SK-MEL-5 (cell line): ENCODE results near the gene ZNF827. TPM values are rescaled to one million over a fixed set of nuclear protein-coding genes. Genes with fewer than 3 reads are reported as not detected.

Experiments
- DNase-seq: peaks from one replicate; pipeline ENCODE4 v3.0.0-alpha.2; 2016; ENCODE audit warnings: low read depth, low spot score
- in situ Hi-C: cut with HindIII; loops from 2 replicates; pipeline ENCODE4 v1.10.0; 2016; ENCODE audit warnings: low sequenced_read_pairs, high pct_unique_total_duplicates, low pct_unique_long_range_greater_than_20kb
- total RNA-seq: library from RNA; depleted of rRNA; stranded (reverse); fragments of >200 nt; shearing (Covaris generic); gene quantifications from 2 replicates; pipeline ENCODE4 v1.2.3, GENCODE V29; 2014

Gene ZNF827
- total RNA-seq, 1 experiment from 2014 or later: 5.8 TPM

- DNase-seq: no peak
- in situ Hi-C loops: no loop called here
Observed at GRCh38 chr4:145766273-145766672, 172.3 kb downstream of the ZNF827 start.

- in situ Hi-C loops: no loop called here
- DNase-seq: no peak
Observed at GRCh38 chr4:145763399-145763798, 175.2 kb downstream of the ZNF827 start.

GRCh38 chr4:145762719-145763118, 175.9 kb downstream of the ZNF827 start:
- DNase-seq: no peak
- in situ Hi-C loops: no loop called here

GRCh38 chr4:145760961-145761929, 177.4 kb downstream of the ZNF827 start:
- in situ Hi-C loops: no loop called here

GRCh38 chr4:145760176-145760575, 178.4 kb downstream of the ZNF827 start:
- in situ Hi-C loops: no loop called here
- DNase-seq: no peak

More at GRCh38 chr4:145760961-145761929, 177.4 kb downstream of the ZNF827 start:
- no peak for DNase-seq

- no peak for DNase-seq
Observed at GRCh38 chr4:145757188-145757587, 181.4 kb downstream of the ZNF827 start.

GRCh38 chr4:145756244-145756643, 182.4 kb downstream of the ZNF827 start:
- in situ Hi-C loops: no loop called here
- DNase-seq: no peak

More at GRCh38 chr4:145757188-145757587, 181.4 kb downstream of the ZNF827 start:
- in situ Hi-C loops: no loop called here

GRCh38 chr4:145755802-145756201, 182.8 kb downstream of the ZNF827 start:
- no peak for DNase-seq
- in situ Hi-C loops: no loop called here

- no peak for DNase-seq
- in situ Hi-C loops: no loop called here
Observed at GRCh38 chr4:145743641-145744040, 195.0 kb downstream of the ZNF827 start.

GRCh38 chr4:145740806-145741205, 197.8 kb downstream of the ZNF827 start:
- DNase-seq: no peak
- in situ Hi-C loops: no loop called here

- no peak for DNase-seq
- in situ Hi-C loops: no loop called here
Observed at GRCh38 chr4:145739845-145740244, 198.8 kb downstream of the ZNF827 start.

GRCh38 chr4:145736241-145736831, 202.3 kb downstream of the ZNF827 start:
- no peak for DNase-seq
- in situ Hi-C loops: no loop called here

GRCh38 chr4:145735827-145736226, 202.8 kb downstream of the ZNF827 start:
- in situ Hi-C loops: no loop called here
- DNase-seq: no peak

- no peak for DNase-seq
- in situ Hi-C loops: no loop called here
Observed at GRCh38 chr4:145735347-145735675, 203.3 kb downstream of the ZNF827 start.

GRCh38 chr4:145734576-145735346, 203.9 kb downstream of the ZNF827 start:
- in situ Hi-C loops: no loop called here
- no peak for DNase-seq

GRCh38 chr4:145734031-145734430, 204.6 kb downstream of the ZNF827 start:
- in situ Hi-C loops: no loop called here
- no peak for DNase-seq

GRCh38 chr4:145732895-145733880, 205.4 kb downstream of the ZNF827 start:
- DNase-seq: peak; percentile 82
- in situ Hi-C loops: no loop called here
